A549 (cell line): ENCODE data around the gene WDR43. TPM values are rescaled to one million over a fixed set of nuclear protein-coding genes. Genes with fewer than 3 reads are reported as not detected.

Experiments used
- ATAC-seq, 2 experiments: fragments of 200-7000 bp in 1 of 2; fragments of >200 bp in 1 of 2; cut with Nextera tagmentation in 1 of 2; cut with Tn5 transposase in 1 of 2; 3 replicates each; pipeline versions ENCODE4 v1.8.0 to v1.9.1; 2018 to 2020; ENCODE audit warnings: mild to moderate bottlenecking in 1 of 2, moderate library complexity in 1 of 2
- CTCF ChIA-PET: fragments of 300-600 bp; sonication (Branson Sonifier 250); formaldehyde crosslinking; extraction: SDS; loops from one replicate; lab custom pipeline; 2021; ENCODE audit warnings: antibody characterized with exemption, inconsistent platforms; lab: Yijun Ruan, JAX
- POLR2A ChIA-PET: fragments of 350-600 bp; formaldehyde crosslinking; extraction: SDS; loops from one replicate; lab custom pipeline; 2021; ENCODE audit warnings: antibody characterized with exemption, inconsistent platforms; lab: Yijun Ruan, JAX
- DNase-seq, 2 experiments: peaks; one replicate each; pipeline versions ENCODE4 v3.0.0 to v3.0.0-alpha.2; 2011 to 2016; ENCODE audit warnings: low read depth in 1 of 2, low spot score in 1 of 2
- FAIRE-seq: peaks from 2 replicates; lab custom pipeline; 2011; peaks lifted over from hg19 to GRCh38; lab: Jason Lieb, UNC
- H3K27ac ChIP-seq, 2 experiments: fragments of >200 bp; sonication (Bioruptor Twin); formaldehyde crosslinking; 3 replicates each; pipeline ENCODE4 v1.5.1; 2016 to 2017
- H3K4me1 ChIP-seq: fragments of >200 bp; sonication (Bioruptor Twin); formaldehyde crosslinking; 3 replicates; pipeline ENCODE4 v1.6.1; 2016
- H3K4me2 ChIP-seq: fragments of >200 bp; sonication (Bioruptor Twin); formaldehyde crosslinking; 3 replicates; pipeline ENCODE4 v1.6.1; 2016
- H3K4me3 ChIP-seq: fragments of >200 bp; sonication (Bioruptor Twin); formaldehyde crosslinking; 3 replicates; pipeline ENCODE4 v1.5.1; 2016
- H3K9me3 ChIP-seq: fragments of >200 bp; sonication (Bioruptor Twin); formaldehyde crosslinking; 3 replicates; pipeline ENCODE4 v1.6.1; 2016
- CBX2 ChIP-seq: fragments of 200-600 bp; sonication (generic); IDR thresholded peaks from 2 replicates; pipeline ENCODE4 v1.6.1; 2016; ENCODE audit warnings: low read depth, mild to moderate bottlenecking, borderline replicate concordance
- CEBPB ChIP-seq, 2 experiments: fragments of >200 bp in 1 of 2; sonication (Bioruptor Twin) in 1 of 2; formaldehyde crosslinking in 1 of 2; IDR thresholded peaks; 2 replicates each; pipeline ENCODE4 v1.6.1; 2012 to 2016
- CTCF ChIP-seq: fragments of >200 bp; sonication (Bioruptor Twin); formaldehyde crosslinking; IDR thresholded peaks from 3 replicates; pipeline ENCODE4 v1.5.1; 2016
- EP300 ChIP-seq, 2 experiments: fragments of >200 bp; sonication (Bioruptor Twin); formaldehyde crosslinking; IDR thresholded peaks; 2 replicates in 1 of 2; 3 replicates in 1 of 2; pipeline ENCODE4 v1.6.1; 2016 to 2017
- FOSL2 ChIP-seq, 2 experiments: fragments of 450-650 bp in 1 of 2; fragments of >200 bp in 1 of 2; sonication (Bioruptor Twin) in 1 of 2; formaldehyde crosslinking; IDR thresholded peaks; 2 replicates each; pipeline versions ENCODE4 v1.5.0 to v1.6.1; 2016 to 2020; ENCODE audit warnings: mild to moderate bottlenecking in 1 of 2, moderate library complexity in 1 of 2
- GATA3 ChIP-seq: IDR thresholded peaks from 2 replicates; pipeline ENCODE4 v1.6.1; 2012; ENCODE audit warnings: borderline replicate concordance
- HEYL ChIP-seq: fragments of 250-450 bp; sonication (Bioruptor Pico); IDR thresholded peaks from 2 replicates; pipeline ENCODE4 v1.8.0; 2021; ENCODE audit warnings: mild to moderate bottlenecking, moderate library complexity
- HOXA7 ChIP-seq: fragments of 250-450 bp; sonication (Bioruptor Pico); IDR thresholded peaks from 2 replicates; pipeline ENCODE4 v1.5.0; 2020; ENCODE audit warnings: mild to moderate bottlenecking, moderate library complexity
- HOXB5 ChIP-seq: fragments of 250-450 bp; sonication (Bioruptor Pico); IDR thresholded peaks from 2 replicates; pipeline ENCODE4 v1.5.0; 2020; ENCODE audit warnings: mild to moderate bottlenecking, moderate library complexity
- PBX3 ChIP-seq: IDR thresholded peaks from 2 replicates; pipeline ENCODE4 v1.6.1; 2012
- PHF8 ChIP-seq: fragments of 200-600 bp; sonication (generic); IDR thresholded peaks from 2 replicates; pipeline ENCODE4 v1.6.1; 2016; ENCODE audit warnings: low read depth, mild to moderate bottlenecking, antibody characterized with exemption, moderate library complexity, borderline replicate concordance
- RAD21 ChIP-seq, 2 experiments: fragments of >200 bp in 1 of 2; sonication (Bioruptor Twin) in 1 of 2; formaldehyde crosslinking in 1 of 2; IDR thresholded peaks in 1 of 2; conservative IDR thresholded peaks in 1 of 2; 2 replicates in 1 of 2; 3 replicates in 1 of 2; pipeline ENCODE4 v1.6.1; 2012 to 2018; ENCODE audit warnings: inconsistent platforms in 1 of 2
- RFX5 ChIP-seq: fragments of 450-650 bp; IDR thresholded peaks from 2 replicates; pipeline ENCODE4 v1.7.1; 2014; ENCODE audit warnings: antibody characterized with exemption, mild to moderate bottlenecking, moderate library complexity
- SMC3 ChIP-seq: fragments of >200 bp; sonication (Bioruptor Twin); formaldehyde crosslinking; IDR thresholded peaks from 3 replicates; pipeline ENCODE4 v1.6.1; 2018; ENCODE audit warnings: inconsistent platforms
- USF2 ChIP-seq: fragments of 450-650 bp; IDR thresholded peaks from 2 replicates; pipeline ENCODE4 v1.6.1; 2014; ENCODE audit warnings: antibody characterized with exemption
- WGBS: methylation state at CpG from one replicate; pipeline ENCODE4 v1.1.6; 2017; ENCODE audit errors: missing lambda C conversion rate; 5-methylcytosine and 5-hydroxymethylcytosine counted together
- polyA plus RNA-seq, 4 experiments: library from polyadenylated mRNA; depleted of rRNA in 3 of 4; stranded (reverse); fragments of >200 nt; fragmentation: RNase III in 1 of 4; extraction: RNeasy Plus Mini Kit Qiagen cat#74134 plus additional on column Dnase treatment in 1 of 4; gene quantifications; 2 replicates in 3 of 4; 3 replicates in 1 of 4; pipeline ENCODE4 v1.2.3, GENCODE V29; 2011 to 2017

The WDR43 gene
- polyA plus RNA-seq, 2 of the 4 experiments (the other 2 are of a cell fraction) = 71.8 to 256 TPM

- H3K4me3 ChIP-seq = no peak overlapping the region
- peak in 1 of 2 experiments; percentile 19; a peak in 3 of 6 replicates for ATAC-seq
- ChIA-PET POLR2A (no interaction called here), CTCF (interaction anchor here (0.6 to 1.5 kb wide), 5 partner anchors 15 to 234 kb away, joined by 3 to 6 read pairs (median 4); no protein-coding TSS in a partner anchor)
- peak in 1 of 2 experiments; percentile 28 for DNase-seq
- TF ChIP-seq CTCF (peak; percentile 46; the same call in 2 of the 3 replicates), PHF8 (no peak), RAD21 (conservative IDR thresholded peaks at IDR 0.05 in 1 of 2, IDR thresholded peaks at IDR 0.05 in 1 of 2) (peak; percentile 58 to 64), SMC3 (0 out of 3 replicates have a peak, but pooled peaks have one; percentile 37)
- WGBS = 64% methylated on average over 15 of the region's 15 CpGs
- H3K27ac ChIP-seq = no peak overlapping the region; a peak in 1 of 6 replicates
- H3K4me2 ChIP-seq = no peak overlapping the region
- H3K4me1 ChIP-seq = peaks cover 21% of the 10 kb centered on the region
- FAIRE-seq = no peak
- no peaks in the 10 kb centered on the region for H3K9me3 ChIP-seq
Measured at GRCh38 chr2:28956890-28957289, 62.4 kb downstream of the WDR43 start.

GRCh38 chr2:28958689-28959088 is 64.2 kb downstream of the WDR43 start:
- ATAC-seq (peak; percentile 80 to 86), DNase-seq (peak; percentile 77 to 83), FAIRE-seq (no peak)
- ChIA-PET CTCF (interaction anchor here (0.6 to 5.3 kb wide), 49 partner anchors 9 to 1114 kb away, joined by 3 to 69 read pairs (median 4); no protein-coding TSS in a partner anchor), POLR2A (no interaction called here)
- Histone ChIP-seq H3K27ac (peak overlapping the region; percentile 30 to 37; a peak in 2 of 6 replicates), H3K4me2 (peak overlapping the region; percentile 56), H3K4me1 (peaks cover 5% of the 10 kb centered on the region), H3K9me3 (no peaks in the 10 kb centered on the region), H3K4me3 (no peak overlapping the region)
- WGBS = 23% methylated on average over 9 of the region's 9 CpGs
- no peak for TF ChIP-seq RFX5
- TF ChIP-seq FOSL2 (IDR thresholded peaks at IDR 0.05) = no peak
- TF ChIP-seq FOSL2 (CRISPR knock-in tag; IDR thresholded peaks at IDR 0.05) = no peak
- TF ChIP-seq EP300 (IDR thresholded peaks at IDR 0.05) = no peak
- peak; percentile 98 to 99 for TF ChIP-seq RAD21 (conservative IDR thresholded peaks at IDR 0.05 in 1 of 2, IDR thresholded peaks at IDR 0.05 in 1 of 2)
- TF ChIP-seq GATA3 = no peak
- peak; percentile 98 for TF ChIP-seq SMC3
- TF ChIP-seq HOXA7 = no peak
- no peak for TF ChIP-seq CEBPB (IDR thresholded peaks at IDR 0.05)
- no peak for TF ChIP-seq USF2
- no peak for TF ChIP-seq PBX3
- TF ChIP-seq HEYL = no peak
- TF ChIP-seq CTCF = peak; percentile 97

- CTCF ChIA-PET = interaction anchor here (1.2 to 5.3 kb wide), 4 partner anchors 8 to 237 kb away, joined by 3 to 69 read pairs (median 6); no protein-coding TSS in a partner anchor
- FAIRE-seq = no peak
Measured at GRCh38 chr2:28960401-28960800, 65.9 kb downstream of the WDR43 start.

More at GRCh38 chr2:28960401-28960800, 65.9 kb downstream of the WDR43 start:
- H3K9me3 ChIP-seq = no peaks in the 10 kb centered on the region
- ATAC-seq = no peak
- H3K4me1 ChIP-seq = peaks cover 5% of the 10 kb centered on the region
- no peak overlapping the region for H3K27ac ChIP-seq
- POLR2A ChIA-PET = no interaction called here
- H3K4me2 ChIP-seq = no peak overlapping the region
- no peak overlapping the region for H3K4me3 ChIP-seq
- DNase-seq = no peak
- 61% methylated on average over 5 of the region's 5 CpGs for WGBS
- TF ChIP-seq CBX2 (no peak), HOXB5 (CRISPR knock-in tag) (no peak)
